ENCODE data around the gene WBP1L. TPM values are rescaled to one million over a fixed set of nuclear protein-coding genes. Genes with fewer than 3 reads are reported as not detected.

The WBP1L gene
- total RNA-seq, 3 donors from 2014 or later (not counting 1 experiment from before 2014, with no cell fraction given): 34.6 to 48.4 (median 47.9) TPM

Other genes with a start within 250 kb of the WBP1L start
- gene ACTR1A, start 241.2 kb upstream of the WBP1L start, total RNA-seq: 100 to 1,000 TPM; 101 to 129 (median 110) TPM
- 10 to 100 TPM in 2 of 3 donors, 1 to 10 TPM in 1; 8.2 to 13.0 (median 11.5) TPM for gene SUFU, start 240.0 kb upstream of the WBP1L start, total RNA-seq
- 10 to 100 TPM; 81.9 to 87.8 (median 86.2) TPM for gene TRIM8, start 99.5 kb upstream of the WBP1L start, total RNA-seq
- 1 to 10 TPM; 1.4 to 1.7 (median 1.5) TPM for gene ARL3, start 29.6 kb upstream of the WBP1L start, total RNA-seq
- 1 to 10 TPM; 4.8 to 8.0 (median 5.1) TPM for gene SFXN2, start 29.3 kb upstream of the WBP1L start, total RNA-seq
- not detected for gene CYP17A1, start 93.5 kb downstream of the WBP1L start, total RNA-seq
- gene BORCS7, start 110.3 kb downstream of the WBP1L start, total RNA-seq: 10 to 100 TPM in 2 of 3 donors, 1 to 10 TPM in 1; 9.7 to 18.9 (median 15.4) TPM
- under 1 TPM in 2 of 3 donors, not detected in 1; 0.48 to 0.75 TPM for gene AS3MT, start 125.5 kb downstream of the WBP1L start, total RNA-seq
- gene CNNM2, start 174.3 kb downstream of the WBP1L start, total RNA-seq: 10 to 100 TPM in 2 of 3 donors, 1 to 10 TPM in 1; 8.6 to 18.0 (median 16.7) TPM

Data from natural killer cell (primary cell).